GM21619 (cell line): Measurements from ENCODE around the gene MYOM1.
"Not testable (repeated sequence)": the region's sequence is repeated elsewhere in the genome, so short reads cannot be mapped to it uniquely, and the experiment has no call there.

Experiments
- ATAC-seq: cut with Tn5 transposase; IDR thresholded peaks from one replicate; pipeline ENCODE4 v1.9.1; 2021; ENCODE audit not compliant: unreplicated experiment

Gene MYOM1

GRCh38 chr18:3061581-3062312 is 158.0 kb downstream of the MYOM1 start:
- peak; percentile 32 for ATAC-seq

GRCh38 chr18:3060667-3061580 is 158.8 kb downstream of the MYOM1 start:
- ATAC-seq = no peak

- no peak for ATAC-seq
Measured at GRCh38 chr18:3059272-3059671, 160.5 kb downstream of the MYOM1 start.

- ATAC-seq = no peak
Measured at GRCh38 chr18:3058328-3059191, 161.2 kb downstream of the MYOM1 start.

GRCh38 chr18:3057526-3057925 is 162.2 kb downstream of the MYOM1 start:
- ATAC-seq = no peak

GRCh38 chr18:3056311-3056710 is 163.5 kb downstream of the MYOM1 start:
- no peak for ATAC-seq

GRCh38 chr18:3055816-3056215 is 164.0 kb downstream of the MYOM1 start:
- no peak for ATAC-seq

GRCh38 chr18:3055186-3055728 is 164.5 kb downstream of the MYOM1 start:
- no peak for ATAC-seq

GRCh38 chr18:3054780-3055179 is 165.0 kb downstream of the MYOM1 start:
- no peak for ATAC-seq

- ATAC-seq = no peak
Measured at GRCh38 chr18:3054214-3054613, 165.6 kb downstream of the MYOM1 start.

GRCh38 chr18:3053081-3053480 is 166.7 kb downstream of the MYOM1 start:
- no peak for ATAC-seq

GRCh38 chr18:3052411-3052758 is 167.4 kb downstream of the MYOM1 start:
- ATAC-seq = no peak

- ATAC-seq = no peak
Measured at GRCh38 chr18:3051718-3052410, 167.9 kb downstream of the MYOM1 start.

- not testable (repeated sequence) for ATAC-seq
Measured at GRCh38 chr18:3049897-3050454, 169.8 kb downstream of the MYOM1 start.

- no peak for ATAC-seq
Measured at GRCh38 chr18:3048820-3049349, 170.9 kb downstream of the MYOM1 start.

- no peak for ATAC-seq
Measured at GRCh38 chr18:3048121-3048520, 171.6 kb downstream of the MYOM1 start.

GRCh38 chr18:3046216-3046808 is 173.5 kb downstream of the MYOM1 start:
- no peak for ATAC-seq

- ATAC-seq = no peak
Measured at GRCh38 chr18:3044931-3045698, 174.7 kb downstream of the MYOM1 start.

GRCh38 chr18:3042379-3042778 is 177.4 kb downstream of the MYOM1 start:
- ATAC-seq = no peak
